HG03103 (cell line): ENCODE results near the gene TENM4.

Source experiments
- ATAC-seq: cut with Tn5 transposase; IDR thresholded peaks from one replicate; pipeline ENCODE4 v1.9.1; 2021; ENCODE audit warnings: low read depth; ENCODE audit not compliant: unreplicated experiment

TENM4 gene

GRCh38 chr11:79076526-79077115, 364.2 kb downstream of the TENM4 start:
- ATAC-seq = no peak

GRCh38 chr11:79074547-79074946, 366.3 kb downstream of the TENM4 start:
- ATAC-seq = no peak

- no peak for ATAC-seq
Observed at GRCh38 chr11:79071190-79071589, 369.6 kb downstream of the TENM4 start.

- no peak for ATAC-seq
Observed at GRCh38 chr11:79070518-79070917, 370.3 kb downstream of the TENM4 start.

GRCh38 chr11:79069504-79069903, 371.3 kb downstream of the TENM4 start:
- ATAC-seq = no peak

DNA sequence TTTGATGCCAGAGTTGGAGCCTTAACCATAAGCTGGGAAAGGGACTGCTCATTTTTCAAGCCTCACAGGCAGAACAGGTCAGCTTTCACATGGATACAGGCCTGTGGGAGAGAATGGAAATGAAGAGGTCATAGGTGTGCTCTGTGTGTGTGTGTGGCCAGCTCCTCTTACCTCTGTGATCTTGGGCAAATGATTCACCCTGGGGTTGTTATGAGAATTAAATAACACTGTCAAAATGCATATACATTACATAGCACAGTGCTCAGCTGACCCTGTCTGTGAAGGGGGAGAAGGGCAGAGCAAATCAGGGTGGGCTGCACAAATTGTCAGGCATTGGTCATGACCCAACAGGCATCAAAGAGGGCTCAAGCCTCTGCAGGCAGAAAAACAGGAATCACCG, 372.5 kb downstream of the TENM4 start:
- no peak for ATAC-seq

DNA sequence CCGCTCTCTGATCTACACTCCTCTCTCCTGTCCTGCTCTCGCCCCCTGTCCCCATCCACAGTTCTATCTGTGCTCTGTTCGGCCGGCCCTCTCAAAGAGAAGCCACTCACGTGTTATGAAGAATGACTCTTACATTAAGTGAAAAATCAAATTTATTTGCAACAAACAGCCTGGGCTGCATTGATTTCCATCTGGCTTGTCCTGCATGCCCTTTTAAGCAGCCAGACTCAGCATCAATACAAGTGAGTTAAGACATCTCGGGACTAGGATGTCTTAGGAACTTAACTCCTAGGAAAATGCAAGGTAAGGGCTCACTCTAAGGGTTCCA, 373.5 kb downstream of the TENM4 start:
- ATAC-seq = no peak

DNA sequence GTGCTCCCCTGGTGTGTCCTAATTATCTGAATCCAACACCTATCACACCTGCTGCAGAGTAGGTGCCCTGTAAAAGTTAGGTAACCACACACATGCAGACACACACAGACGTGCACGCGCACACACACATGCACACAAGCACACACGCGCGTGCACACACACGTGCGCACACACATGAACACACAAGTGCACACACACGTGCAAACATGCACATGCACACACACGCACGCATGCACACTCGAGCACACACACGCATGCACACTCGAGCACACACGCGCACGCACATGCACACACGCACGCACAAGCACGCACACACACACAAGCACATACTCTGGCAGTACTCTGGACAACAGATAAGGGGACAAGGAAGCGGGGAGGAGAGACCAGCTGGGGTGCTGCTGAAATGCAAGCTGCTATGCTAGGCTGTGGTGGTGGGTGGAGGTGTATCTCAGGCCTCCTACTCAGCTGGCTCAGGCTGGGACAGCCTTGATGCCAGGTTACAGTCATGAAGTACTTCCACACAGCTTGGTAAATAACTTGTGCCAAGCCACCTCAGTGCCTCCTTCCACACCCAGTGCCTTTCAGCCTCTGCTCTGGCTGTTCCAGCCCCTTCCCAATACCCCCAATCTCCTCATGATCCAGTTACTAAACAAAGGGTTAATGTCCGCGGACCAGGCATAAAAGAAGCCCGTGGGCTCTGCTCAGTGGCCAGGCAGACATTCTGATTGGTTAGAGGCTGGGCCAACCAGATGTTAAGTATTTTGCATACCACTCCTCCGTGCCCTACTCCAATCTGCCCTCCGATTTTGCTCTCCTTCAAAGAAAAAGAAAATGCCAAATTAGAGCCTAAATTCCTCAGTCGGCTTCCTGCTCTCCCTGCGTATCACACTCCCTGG, 374.1 kb downstream of the TENM4 start:
- no peak for ATAC-seq

- no peak for ATAC-seq
Observed at GRCh38 chr11:79062814-79063762, 377.7 kb downstream of the TENM4 start.

DNA sequence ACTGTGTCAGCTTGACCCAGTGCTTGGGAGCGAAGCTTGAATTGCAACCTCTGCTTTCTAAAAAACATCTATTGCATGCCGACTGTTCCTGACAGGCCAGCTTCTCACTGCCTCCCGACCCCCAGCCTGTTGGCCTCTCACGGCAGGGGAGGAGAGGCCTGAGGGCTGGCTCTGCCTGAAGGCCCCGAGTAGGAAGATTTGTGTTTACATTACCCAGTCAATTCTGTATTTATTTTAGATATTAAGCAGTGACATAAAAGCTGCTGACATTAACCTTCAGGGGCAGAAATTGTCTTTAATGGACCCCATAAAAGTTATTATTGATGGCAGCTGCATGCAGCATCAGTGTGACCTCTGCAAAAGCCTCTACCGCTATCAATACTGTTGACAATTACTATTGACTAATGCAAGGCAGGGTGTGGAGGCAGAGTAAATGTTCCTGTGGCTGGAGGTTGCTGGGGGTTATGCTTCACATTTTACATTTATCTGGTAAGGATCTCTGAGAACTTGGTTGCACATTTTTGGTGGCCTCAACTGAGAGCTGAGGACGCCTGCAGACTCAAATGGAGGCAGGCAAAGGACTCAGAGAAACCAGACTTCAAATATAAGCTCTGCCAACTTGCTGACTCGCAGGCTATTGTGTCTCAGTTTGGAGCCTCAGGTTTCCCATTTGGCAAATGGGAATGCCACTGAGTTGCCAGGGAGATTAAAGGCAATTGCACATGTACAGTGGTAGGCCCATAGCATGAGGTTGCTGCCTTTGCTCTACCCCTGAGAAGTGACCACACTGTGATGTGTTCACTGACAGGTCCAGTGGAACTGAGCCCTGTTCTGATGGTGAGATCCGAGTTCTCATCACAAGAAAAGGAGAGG, 380.5 kb downstream of the TENM4 start:
- no peak for ATAC-seq

- ATAC-seq = no peak
Observed at GRCh38 chr11:79059141-79059540, 381.7 kb downstream of the TENM4 start.

DNA sequence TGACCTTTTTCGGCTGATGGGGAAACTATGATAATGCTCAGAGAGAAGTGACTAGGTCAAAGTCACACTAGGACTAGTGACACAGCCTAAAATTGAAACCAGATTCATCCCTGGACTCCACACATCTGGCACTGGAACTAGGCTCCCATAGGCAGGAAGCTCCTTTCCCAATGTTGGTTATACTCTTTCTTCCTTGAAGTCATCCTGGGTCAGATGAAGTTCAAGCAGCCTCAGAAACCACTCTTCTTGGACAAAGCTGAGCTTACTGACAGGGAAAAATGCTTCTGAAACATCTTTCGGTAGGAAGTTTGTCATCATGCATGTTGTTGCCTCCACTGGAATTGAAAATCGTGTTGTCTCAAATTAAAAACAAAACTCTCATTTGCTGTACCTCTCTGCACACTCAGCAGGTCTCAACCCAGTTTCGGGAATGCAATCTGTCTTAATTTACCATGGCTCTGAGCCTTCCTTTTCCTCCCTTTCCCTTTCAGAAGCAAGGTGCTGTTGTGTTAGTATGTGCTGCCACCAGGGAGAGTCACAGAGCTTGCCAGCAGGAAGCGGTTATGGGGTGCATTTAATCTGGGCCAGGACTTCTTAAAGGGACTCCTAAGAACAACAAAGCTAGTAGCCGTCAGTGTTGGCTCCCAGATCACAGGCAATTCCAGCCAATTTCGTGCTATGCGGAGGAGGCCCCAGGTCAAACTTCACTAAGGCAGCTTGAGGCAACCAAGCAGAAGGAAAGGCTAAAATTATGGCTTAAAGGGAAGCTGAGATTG, 384.8 kb downstream of the TENM4 start:
- no peak for ATAC-seq

- no peak for ATAC-seq
Observed at GRCh38 chr11:79054636-79055035, 386.2 kb downstream of the TENM4 start.

DNA sequence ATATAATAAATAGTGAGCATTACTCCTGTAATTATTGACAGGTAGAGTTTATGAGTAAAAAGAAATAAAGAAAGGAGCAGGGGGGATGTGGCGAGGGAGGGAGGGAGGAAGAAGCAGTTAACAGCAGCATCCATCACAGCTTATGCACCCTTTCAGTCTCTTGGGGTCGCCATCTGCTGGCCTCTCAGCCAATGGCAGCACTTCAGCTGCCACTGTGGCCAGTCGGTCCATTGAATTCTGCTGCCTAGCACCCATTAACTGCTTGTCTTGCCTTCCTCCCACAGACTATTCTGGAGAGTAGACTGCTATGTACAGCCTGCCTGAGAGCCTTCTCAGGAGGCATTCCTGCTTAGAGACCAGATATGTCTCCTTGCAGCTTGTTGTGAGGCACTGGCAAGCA, 388.3 kb downstream of the TENM4 start:
- ATAC-seq = no peak

DNA sequence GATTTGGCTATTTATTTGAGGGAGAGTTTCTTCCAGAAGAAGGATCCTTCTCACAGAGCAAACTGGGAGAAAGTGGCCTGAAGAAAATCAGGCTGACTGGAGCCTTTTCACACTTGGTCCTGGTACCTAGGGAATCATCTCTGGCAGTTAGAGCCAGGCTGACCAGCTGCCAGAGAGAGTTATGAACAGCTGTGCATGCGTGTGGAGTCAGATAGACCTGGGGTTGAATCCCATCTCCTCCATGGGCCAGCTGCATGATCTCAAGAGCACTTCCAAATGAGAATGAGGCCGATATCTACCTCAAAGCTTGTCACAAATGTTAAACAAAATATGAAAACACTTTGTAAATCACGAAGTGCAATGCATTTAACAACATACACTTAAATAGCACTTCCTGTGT, 390.0 kb downstream of the TENM4 start:
- ATAC-seq = no peak

DNA sequence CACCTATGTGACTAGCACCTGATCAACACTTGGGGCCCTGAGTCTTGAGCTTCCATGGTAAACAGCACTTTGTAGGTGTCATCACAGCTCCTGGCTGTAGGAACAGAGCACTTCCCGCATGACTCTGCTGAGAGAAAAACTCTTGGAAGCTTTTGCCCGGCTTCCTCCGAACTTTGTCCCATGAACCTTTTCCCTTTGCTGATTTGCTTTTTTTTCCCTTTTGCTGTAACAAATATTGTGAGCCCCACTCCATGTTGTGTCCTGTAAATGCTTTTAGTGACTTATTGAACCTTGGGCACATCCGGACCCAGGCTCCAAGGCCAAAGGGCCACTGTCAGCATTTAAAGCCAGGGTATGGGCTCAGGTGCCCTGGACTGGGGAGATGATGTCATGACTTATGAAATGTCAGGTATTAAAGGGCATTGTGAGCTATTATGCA, 391.1 kb downstream of the TENM4 start:
- ATAC-seq = no peak

DNA sequence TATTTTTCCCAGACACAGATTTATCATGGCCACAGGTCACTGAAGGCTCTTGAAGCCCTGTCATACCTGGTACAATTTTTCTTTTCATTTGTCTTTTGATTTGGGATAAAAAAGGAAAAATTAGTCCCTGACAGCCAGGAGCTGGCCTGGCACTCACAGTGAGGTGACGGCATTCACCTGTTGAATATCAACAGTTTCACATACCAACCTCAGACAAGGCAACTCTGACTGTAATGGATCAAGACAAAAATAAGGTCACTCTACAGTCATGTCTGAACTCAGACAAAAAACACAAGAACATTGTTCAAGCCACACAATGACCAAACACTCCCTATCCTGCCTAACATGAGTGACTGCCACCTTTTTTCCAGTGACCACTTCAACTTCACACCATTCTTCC, 392.9 kb downstream of the TENM4 start:
- no peak for ATAC-seq

GRCh38 chr11:79047321-79047720, 393.5 kb downstream of the TENM4 start:
- ATAC-seq = no peak

DNA sequence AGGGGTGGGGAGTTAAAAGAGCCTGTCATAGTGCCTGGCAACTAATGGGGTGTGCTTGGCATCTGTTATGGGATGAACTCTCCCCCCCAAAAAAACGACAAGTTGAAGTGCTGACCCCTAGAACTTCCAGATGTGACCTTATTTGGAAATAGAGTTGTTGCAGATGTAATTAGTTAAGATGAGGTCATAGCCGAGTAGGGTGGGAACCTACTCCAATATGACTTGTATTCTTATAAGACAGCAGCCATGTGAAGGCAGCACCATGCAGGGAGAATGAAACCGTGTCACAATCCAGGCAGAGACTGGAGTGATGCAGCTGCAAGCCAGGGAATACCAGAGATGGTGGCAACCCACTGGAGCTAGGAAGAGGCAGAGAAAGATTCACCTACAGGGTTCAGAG, 394.5 kb downstream of the TENM4 start:
- no peak for ATAC-seq
